H1 (cell line): ENCODE results near the gene CLEC2D. TPM values are rescaled to one million over a fixed set of nuclear protein-coding genes. Genes with fewer than 3 reads are reported as not detected.

Experiments
- CTCF ChIA-PET: fragments of 300-600 bp; sonication (Branson Sonifier 250); formaldehyde crosslinking; loops from one replicate; lab custom pipeline; 2021; ENCODE audit not compliant: partially characterized antibody; lab: Charles Lee
- POLR2A ChIA-PET: fragments of 300-600 bp; sonication (Branson Sonifier 250); formaldehyde crosslinking; loops from one replicate; lab custom pipeline; 2021; ENCODE audit warnings: inconsistent platforms; ENCODE audit not compliant: partially characterized antibody; lab: Charles Lee
- DNase-seq, 2 experiments: peaks; one replicate each; pipeline versions ENCODE4 v3.0.0 to v3.0.0-alpha.2; 2010 to 2022; ENCODE audit warnings: low spot score in 2 of 2, low read depth in 1 of 2, mixed read lengths in 1 of 2
- FAIRE-seq: peaks from 2 replicates; lab custom pipeline; 2011; peaks lifted over from hg19 to GRCh38; lab: Jason Lieb, UNC
- H2AFZ ChIP-seq: 2 replicates; pipeline ENCODE4 v1.8.1; 2012; ENCODE audit warnings: low read length, inconsistent platforms
- H2AK5ac ChIP-seq: 2 replicates; pipeline ENCODE4 v1.6.1; 2013; ENCODE audit warnings: low read depth, low read length
- H2BK120ac ChIP-seq: replicated peaks from 2 replicates; pipeline ENCODE3; 2013; ENCODE audit warnings: low read depth, low read length, inconsistent platforms
- H2BK12ac ChIP-seq: 2 replicates; pipeline ENCODE4 v1.6.1; 2013; ENCODE audit warnings: low read depth, low read length
- H2BK15ac ChIP-seq: 2 replicates; pipeline ENCODE4 v1.6.1; 2013; ENCODE audit warnings: low read length
- H2BK20ac ChIP-seq: 2 replicates; pipeline ENCODE4 v1.6.1; 2013; ENCODE audit warnings: low read length
- H2BK5ac ChIP-seq: 2 replicates; pipeline ENCODE4 v1.6.1; 2013; ENCODE audit warnings: low read depth, low read length
- H3K14ac ChIP-seq: 2 replicates; pipeline ENCODE4 v1.6.1; 2013; ENCODE audit warnings: inconsistent platforms; ENCODE audit not compliant: insufficient read length
- H3K18ac ChIP-seq: 2 replicates; pipeline ENCODE4 v1.6.1; 2013; ENCODE audit warnings: low read length; ENCODE audit errors: extremely low read depth
- H3K23ac ChIP-seq: 2 replicates; pipeline ENCODE4 v1.6.1; 2013; ENCODE audit warnings: inconsistent platforms; ENCODE audit not compliant: insufficient read length
- H3K23me2 ChIP-seq: 2 replicates; pipeline ENCODE4 v1.6.1; 2013; ENCODE audit warnings: low read depth, low read length
- H3K27ac ChIP-seq: 2 replicates; pipeline ENCODE4 v1.6.1; 2011; ENCODE audit warnings: low read depth, low read length, inconsistent platforms
- H3K27me3 ChIP-seq, 4 experiments: replicated peaks in 1 of 4; 1 replicate in 1 of 4; 2 replicates in 3 of 4; pipeline versions ENCODE4 v1.6.1 to v1.8.1; 2011 to 2013; ENCODE audit warnings: low read length in 3 of 4, mild to moderate bottlenecking in 3 of 4, inconsistent platforms in 2 of 4, mixed read lengths in 2 of 4, moderate library complexity in 1 of 4; ENCODE audit not compliant: control insufficient read depth in 3 of 4, insufficient read depth in 3 of 4; ENCODE audit errors: extremely low read depth in 1 of 4
- H3K36me3 ChIP-seq, 4 experiments: 2 replicates each; pipeline versions ENCODE4 v1.6.1 to v1.8.1; 2011 to 2013; ENCODE audit warnings: mild to moderate bottlenecking in 4 of 4, low read length in 3 of 4, moderate library complexity in 2 of 4, control low read depth in 1 of 4, inconsistent platforms in 1 of 4; ENCODE audit not compliant: insufficient read depth in 4 of 4, control insufficient read depth in 2 of 4
- H3K4ac ChIP-seq: replicated peaks from 2 replicates; pipeline ENCODE3; 2013; ENCODE audit warnings: low read length, low read depth, mixed read lengths, inconsistent platforms; ENCODE audit not compliant: insufficient read length
- H3K4me1 ChIP-seq, 4 experiments: replicated peaks in 1 of 4; 1 replicate in 1 of 4; 2 replicates in 3 of 4; pipeline versions ENCODE4 v1.6.1 to v1.8.1; 2011 to 2013; ENCODE audit warnings: low read length in 3 of 4, inconsistent platforms in 2 of 4, mixed read lengths in 1 of 4; ENCODE audit not compliant: insufficient read depth in 4 of 4, control insufficient read depth in 3 of 4
- H3K4me2 ChIP-seq, 2 experiments: 2 replicates each; pipeline versions ENCODE4 v1.6.1 to v1.8.1; 2011 to 2013; ENCODE audit warnings: low read depth in 2 of 2, low read length in 2 of 2, control low read depth in 1 of 2, inconsistent platforms in 1 of 2, mild to moderate bottlenecking in 1 of 2; ENCODE audit not compliant: insufficient read depth in 1 of 2
- H3K4me3 ChIP-seq, 4 experiments: fragments of 200-600, 300-600 bp in 1 of 4; sonication (generic), shearing (Covaris generic), sonication (Bioruptor Twin) in 1 of 4; 2 replicates each; pipeline versions ENCODE4 v1.5.1 to v1.8.1; 2011 to 2016; ENCODE audit warnings: low read length in 4 of 4, low read depth in 3 of 4, control low read depth in 2 of 4, inconsistent platforms in 2 of 4, mild to moderate bottlenecking in 2 of 4, mixed read lengths in 1 of 4, moderate library complexity in 1 of 4; ENCODE audit not compliant: insufficient read depth in 2 of 4; ENCODE audit errors: extremely low read depth in 1 of 4
- H3K56ac ChIP-seq: replicated peaks from 2 replicates; pipeline ENCODE3; 2013; ENCODE audit warnings: low read depth, mild to moderate bottlenecking, mixed read lengths, low read length, inconsistent platforms; ENCODE audit not compliant: insufficient read length
- H3K79me1 ChIP-seq: 2 replicates; pipeline ENCODE4 v1.6.1; 2013; ENCODE audit warnings: low read depth, low read length, control low read depth
- H3K79me2 ChIP-seq, 2 experiments: 2 replicates each; pipeline versions ENCODE4 v1.6.1 to v1.8.1; 2012 to 2013; ENCODE audit warnings: low read length in 2 of 2, mild to moderate bottlenecking in 2 of 2, inconsistent platforms in 1 of 2; ENCODE audit not compliant: insufficient read depth in 2 of 2, control insufficient read depth in 1 of 2
- H3K9ac ChIP-seq, 4 experiments: replicated peaks in 1 of 4; 1 replicate in 1 of 4; 2 replicates in 3 of 4; pipeline versions ENCODE4 v1.6.1 to v1.8.1; 2011 to 2013; ENCODE audit warnings: low read depth in 3 of 4, low read length in 3 of 4, control low read depth in 2 of 4, mild to moderate bottlenecking in 2 of 4, moderate library complexity in 2 of 4, inconsistent platforms in 1 of 4; ENCODE audit errors: extremely low read depth in 1 of 4
- H3K9me3 ChIP-seq, 2 experiments: 2 replicates each; pipeline versions ENCODE4 v1.6.1 to v1.8.1; 2012 to 2013; ENCODE audit warnings: mild to moderate bottlenecking in 2 of 2, moderate library complexity in 2 of 2, control low read depth in 1 of 2, inconsistent platforms in 1 of 2, low read depth in 1 of 2, low read length in 1 of 2, mixed read lengths in 1 of 2; ENCODE audit not compliant: insufficient read depth in 2 of 2
- H4K20me1 ChIP-seq, 2 experiments: replicated peaks in 1 of 2; 2 replicates each; pipeline versions ENCODE3 to v1.8.1; 2011 to 2013; ENCODE audit warnings: inconsistent platforms in 2 of 2, low read length in 2 of 2, mild to moderate bottlenecking in 1 of 2; ENCODE audit not compliant: insufficient read depth in 2 of 2, control insufficient read depth in 1 of 2
- H4K5ac ChIP-seq: 2 replicates; pipeline ENCODE4 v1.6.1; 2013; ENCODE audit warnings: low read length, low read depth, mixed read lengths, inconsistent platforms; ENCODE audit not compliant: insufficient read length
- H4K8ac ChIP-seq: 2 replicates; pipeline ENCODE4 v1.8.0; 2013; ENCODE audit warnings: mild to moderate bottlenecking, moderate library complexity, low read length, inconsistent platforms; ENCODE audit not compliant: insufficient read depth; ENCODE audit errors: extremely low read depth
- H4K91ac ChIP-seq: replicated peaks from 2 replicates; pipeline ENCODE3; 2013; ENCODE audit warnings: low read length, mixed read lengths, inconsistent platforms; ENCODE audit not compliant: insufficient read length
- RBBP5 ChIP-seq: IDR thresholded peaks from 2 replicates; pipeline ENCODE4 v1.7.1; 2012; ENCODE audit warnings: low read depth, mild to moderate bottlenecking, inconsistent platforms, low read length, moderate library complexity, borderline replicate concordance
- RNF2 ChIP-seq: fragments of 200-900, 300-1000 bp; sonication (generic); IDR thresholded peaks from 2 replicates; pipeline ENCODE4 v1.7.1; 2016; ENCODE audit warnings: borderline replicate concordance, low read depth, mild to moderate bottlenecking, antibody characterized with exemption, low read length; ENCODE audit not compliant: poor library complexity, severe bottlenecking; ENCODE audit errors: missing control alignments
- TCF12 ChIP-seq: IDR thresholded peaks from 2 replicates; pipeline ENCODE4 v1.6.1; 2011; ENCODE audit warnings: low read depth, mild to moderate bottlenecking, low read length
- polyA plus RNA-seq, 7 experiments: library from polyadenylated mRNA; depleted of rRNA in 3 of 7; stranded (reverse) in 5 of 7; unstranded in 2 of 7; fragments of >200 nt in 5 of 7; fragments of 200-250 nt in 2 of 7; gene quantifications; 1 replicate in 5 of 7; 2 replicates in 1 of 7; 4 replicates in 1 of 7; pipeline versions ENCODE4 v1.2.1 to v1.2.3, GENCODE V29; 2011 to 2013; ENCODE audit warnings: missing spikeins in 2 of 7, mixed read lengths in 2 of 7
- total RNA-seq: library from RNA; stranded (reverse); fragmentation: NEBNext Ultra II Directional; extraction: Animal tissue kit (Norgen Biotek cat#: 25700); gene quantifications from 2 replicates; pipeline ENCODE4 v1.2.1, GENCODE V29; 2021

CLEC2D gene
- total and polyA plus RNA-seq, 2 of the 8 experiments (the other 6 are each of a cell fraction or from before 2014, with no cell fraction given) = 4.2 to 6.2 TPM

- Histone ChIP-seq H2BK15ac (no peak overlapping the region), H3K27ac (no peak overlapping the region), H3K4ac (no peak overlapping the region), H3K23me2 (peaks cover 6% of the 10 kb centered on the region; the same call in 1 of the 2 replicates), H4K8ac (no peak overlapping the region), H3K27me3 (no peaks in the 10 kb centered on the region), H3K9me3 (0 out of 4 replicates have a peak, but pooled peaks cover 0 to 2% of the 10 kb centered on the region in 2 experiments), H3K79me1 (no peaks in the 10 kb centered on the region), H2BK20ac (no peak overlapping the region), H2AFZ (no peak overlapping the region), H3K4me2 (no peak overlapping the region), H4K91ac (no peak overlapping the region), H3K36me3 (peaks cover 0 to 3% (median 0%) of the 10 kb centered on the region in 4 experiments; a peak in 1 of 8 replicates), H3K18ac (no peak overlapping the region), H2BK5ac (no peak overlapping the region), H2BK12ac (no peak overlapping the region), H4K20me1 (no peaks in the 10 kb centered on the region), H3K14ac (no peak overlapping the region), H2AK5ac (no peak overlapping the region), H3K9ac (no peak overlapping the region), H3K79me2 (no peaks in the 10 kb centered on the region), H3K4me3 (no peak overlapping the region), H2BK120ac (no peak overlapping the region), H4K5ac (no peak overlapping the region), H3K23ac (no peak overlapping the region), H3K56ac (no peak overlapping the region), H3K4me1 (no peaks in the 10 kb centered on the region; a peak in 1 of 7 replicates)
- FAIRE-seq (no peak), DNase-seq (no peak)
- TF ChIP-seq RBBP5 (no peak), TCF12 (no peak), RNF2 (no peak)
- ChIA-PET CTCF (interaction anchor here (1.8 kb wide), 1 partner anchor 10 kb away, joined by 6 read pairs; no protein-coding TSS in a partner anchor), POLR2A (no interaction called here)
These were observed 26.2 kb upstream of the CLEC2D start for GRCh38 chr12:9643266-9643660.
